ENCODE data around the gene SLMAP. TPM values are rescaled to one million over a fixed set of nuclear protein-coding genes. Genes with fewer than 3 reads are reported as not detected.

The SLMAP gene
- total RNA-seq, 2 donors from 2014 or later, result 33.8 to 55.6 TPM

DNA sequence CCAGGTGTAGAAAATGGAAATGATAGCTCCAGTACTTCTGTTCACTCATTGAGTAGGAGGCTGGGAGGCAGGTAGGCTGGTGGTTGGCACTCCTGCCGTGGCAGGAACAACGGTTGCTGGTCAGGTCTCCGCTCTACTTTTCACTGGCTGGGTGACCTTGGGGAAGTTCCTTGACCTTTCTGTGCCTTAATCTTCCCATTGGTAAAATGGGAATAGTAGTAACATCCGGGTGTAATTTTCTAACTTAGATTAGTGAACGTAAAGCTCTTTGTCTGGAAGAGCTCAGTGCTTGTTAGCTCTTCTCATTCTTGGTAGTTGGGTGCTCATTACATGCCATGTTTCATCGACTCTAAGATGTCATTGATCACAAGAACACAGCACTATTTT is 206.3 kb downstream of the SLMAP start:
- Mint-ChIP-seq H3K4me1 (peaks cover 3% of the 10 kb centered on the region), H3K27ac (no peak overlapping the region), H3K4me3 (no peak overlapping the region), H3K36me3 (ENCODE audit: low read depth) (no peaks in the 10 kb centered on the region), H3K9me3 (no peaks in the 10 kb centered on the region), H3K27me3 (no peaks in the 10 kb centered on the region)
- ATAC-seq (replicated peaks), result no peak

DNA sequence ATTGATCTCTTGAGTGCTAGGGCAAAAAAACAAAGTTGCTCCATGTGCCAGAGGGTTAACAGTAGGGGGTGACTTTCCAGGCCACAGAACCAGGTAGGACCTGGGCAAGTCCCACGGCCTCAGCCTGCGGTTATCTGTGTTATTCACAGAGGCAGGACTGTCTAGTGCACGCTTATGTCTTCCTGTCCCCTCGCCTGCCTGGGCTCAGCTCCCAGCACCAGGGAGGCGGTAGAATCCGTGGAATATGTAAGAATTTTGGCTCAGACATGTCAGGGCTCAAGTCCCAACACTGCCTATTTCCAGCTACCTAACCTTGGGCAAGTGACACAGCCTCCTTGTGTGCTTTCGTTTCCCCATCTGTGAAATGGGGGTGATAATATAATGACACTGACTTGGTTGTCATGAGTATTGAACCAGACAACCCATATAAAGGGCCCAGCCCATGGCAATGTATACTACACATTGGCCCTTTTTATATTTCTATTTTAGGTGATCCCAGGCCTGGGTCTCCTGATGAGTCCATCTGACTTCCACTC is 207.8 kb downstream of the SLMAP start:
- no peak overlapping the region for H3K27ac Mint-ChIP-seq
- ATAC-seq (replicated peaks), result no peak
- H3K4me1 Mint-ChIP-seq, result peaks cover 5% of the 10 kb centered on the region
- no peak overlapping the region for H3K4me3 Mint-ChIP-seq
- no peaks in the 10 kb centered on the region for H3K36me3 Mint-ChIP-seq (ENCODE audit: low read depth)
- no peaks in the 10 kb centered on the region for H3K9me3 Mint-ChIP-seq
- no peaks in the 10 kb centered on the region for H3K27me3 Mint-ChIP-seq

DNA sequence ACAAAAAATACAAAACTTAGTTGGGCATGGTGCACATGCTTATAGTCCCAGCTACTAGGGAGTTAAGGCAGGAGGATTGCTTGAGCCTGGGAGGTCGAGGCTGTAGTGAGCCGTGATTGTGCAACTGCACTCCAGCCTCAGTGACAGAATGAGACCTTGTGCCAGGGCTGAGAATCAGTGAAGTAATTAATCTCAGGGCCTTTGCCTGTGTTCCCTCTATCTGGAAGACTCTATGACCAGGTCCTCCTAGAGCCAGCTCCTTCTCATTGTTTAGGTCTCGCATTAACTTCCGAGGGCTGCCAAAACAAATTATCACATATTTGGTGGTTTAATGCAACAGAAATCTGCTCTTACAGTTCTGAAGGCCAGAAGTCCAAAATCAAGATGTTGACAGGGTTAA is 210.7 kb downstream of the SLMAP start:
- Mint-ChIP-seq H3K9me3 (no peaks in the 10 kb centered on the region), H3K27me3 (no peaks in the 10 kb centered on the region), H3K36me3 (ENCODE audit: low read depth) (no peaks in the 10 kb centered on the region), H3K4me1 (peaks cover 8% of the 10 kb centered on the region), H3K27ac (no peak overlapping the region), H3K4me3 (no peak overlapping the region)
- no peak for ATAC-seq (replicated peaks)

DNA sequence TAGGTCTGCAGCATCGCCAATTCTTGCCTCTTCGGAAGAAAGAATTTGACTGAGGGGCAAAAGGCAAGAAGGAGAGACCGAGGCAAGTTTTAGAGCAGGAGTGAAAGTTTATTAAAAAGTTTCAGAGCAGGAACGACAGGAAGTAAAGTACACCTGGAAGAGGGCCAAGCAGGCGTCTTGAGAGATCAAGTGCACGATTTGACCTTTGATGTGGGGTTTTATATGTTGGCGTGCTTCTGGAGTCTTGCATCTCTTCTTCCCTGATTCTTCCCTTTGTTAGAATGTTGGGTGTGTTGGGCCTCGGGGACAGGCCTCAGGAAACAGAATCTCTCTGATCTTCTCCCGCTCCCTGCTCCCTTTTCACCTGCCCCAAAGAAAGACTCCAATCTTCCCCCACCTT is 211.5 kb downstream of the SLMAP start:
- no peaks in the 10 kb centered on the region for H3K9me3 Mint-ChIP-seq
- H3K4me3 Mint-ChIP-seq, result no peak overlapping the region
- no peaks in the 10 kb centered on the region for H3K36me3 Mint-ChIP-seq (ENCODE audit: low read depth)
- H3K27ac Mint-ChIP-seq, result no peak overlapping the region
- no peaks in the 10 kb centered on the region for H3K27me3 Mint-ChIP-seq
- peaks cover 9% of the 10 kb centered on the region for H3K4me1 Mint-ChIP-seq
- ATAC-seq (replicated peaks), result no peak

DNA sequence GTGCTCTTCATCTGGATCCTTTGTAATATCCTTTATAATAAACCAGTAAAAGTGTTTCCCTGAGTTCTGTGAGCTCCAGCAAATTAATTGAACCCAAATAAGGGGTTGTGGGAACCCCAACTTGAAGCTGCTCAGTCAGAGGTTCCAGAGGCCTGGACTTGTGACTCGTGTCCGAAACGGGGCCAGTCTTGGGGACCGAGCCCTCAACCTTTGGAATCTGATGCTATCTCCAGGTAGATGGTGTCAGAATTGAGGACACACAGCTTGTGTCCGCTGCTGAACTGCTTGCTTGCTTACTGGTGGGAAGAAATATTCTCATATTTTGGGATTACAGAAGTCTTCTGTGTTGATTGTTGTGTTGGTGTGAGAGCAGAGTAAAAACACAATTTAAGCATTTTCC is 212.4 kb downstream of the SLMAP start:
- Mint-ChIP-seq H3K27me3 (no peaks in the 10 kb centered on the region), H3K4me3 (no peak overlapping the region)
- no peak for ATAC-seq (replicated peaks)

DNA sequence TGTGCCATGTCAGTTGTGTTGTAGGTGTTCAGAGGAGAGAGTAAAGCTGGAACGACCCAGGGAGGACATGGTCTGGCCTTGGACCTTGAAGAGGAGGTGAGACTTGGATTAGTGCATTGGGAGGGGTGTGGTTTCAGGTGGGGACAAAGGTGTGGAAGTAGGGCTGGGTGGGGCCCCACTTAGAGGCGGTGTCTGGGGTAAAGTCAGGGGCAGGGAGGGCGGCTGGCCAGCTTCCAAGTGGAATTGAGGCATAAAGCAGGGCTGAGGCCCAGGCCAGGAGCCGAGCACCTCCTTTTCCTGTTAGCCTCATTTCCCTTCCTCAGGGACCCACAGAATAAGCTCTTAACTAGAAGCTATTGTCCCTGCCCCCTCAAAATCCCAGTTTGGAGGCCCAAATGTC is 215.9 kb downstream of the SLMAP start:
- no peaks in the 10 kb centered on the region for H3K36me3 Mint-ChIP-seq (ENCODE audit: low read depth)
- no peaks in the 10 kb centered on the region for H3K9me3 Mint-ChIP-seq
- H3K27me3 Mint-ChIP-seq, result no peaks in the 10 kb centered on the region
- no peak overlapping the region for H3K4me3 Mint-ChIP-seq
- H3K4me1 Mint-ChIP-seq, result peaks cover 9% of the 10 kb centered on the region
- H3K27ac Mint-ChIP-seq, result no peak overlapping the region
- ATAC-seq (replicated peaks), result no peak

More for the DNA sequence above, 212.4 kb downstream of the SLMAP start:
- H3K9me3 Mint-ChIP-seq, result no peaks in the 10 kb centered on the region
- peaks cover 9% of the 10 kb centered on the region for H3K4me1 Mint-ChIP-seq
- H3K36me3 Mint-ChIP-seq (ENCODE audit: low read depth), result no peaks in the 10 kb centered on the region
- H3K27ac Mint-ChIP-seq, result no peak overlapping the region

DNA sequence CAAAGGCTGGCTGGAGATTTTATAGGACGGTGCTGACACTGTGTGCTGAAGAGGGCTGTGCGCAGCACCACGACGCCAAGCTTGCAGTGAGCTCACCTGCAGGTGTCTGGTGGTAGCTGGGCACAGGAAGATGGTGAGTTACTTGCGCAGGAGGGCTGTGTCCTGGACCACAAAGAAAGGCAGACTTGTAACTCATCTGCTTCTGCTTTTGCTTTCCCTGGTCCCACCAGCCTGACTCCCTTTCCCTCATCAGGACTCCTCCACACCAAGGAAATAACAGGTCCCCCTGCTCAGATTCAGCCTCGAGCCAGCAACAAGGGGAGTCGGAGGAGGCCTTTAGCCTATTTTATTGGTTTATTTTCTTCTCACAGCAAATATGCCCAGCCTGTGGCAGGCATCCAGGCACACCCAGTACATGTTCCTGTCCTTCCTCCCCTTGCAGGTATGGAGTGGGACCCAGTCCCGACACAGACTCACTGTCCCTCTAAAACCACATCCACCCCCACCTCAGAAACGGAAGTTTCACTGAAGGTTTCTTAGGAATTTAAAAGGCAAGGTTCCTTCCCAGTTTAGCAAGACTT is 216.5 kb downstream of the SLMAP start:
- Mint-ChIP-seq H3K36me3 (ENCODE audit: low read depth) (no peaks in the 10 kb centered on the region), H3K27me3 (no peaks in the 10 kb centered on the region), H3K27ac (no peak overlapping the region), H3K4me1 (peaks cover 5% of the 10 kb centered on the region), H3K9me3 (no peaks in the 10 kb centered on the region), H3K4me3 (no peak overlapping the region)
- ATAC-seq (replicated peaks), result no peak

DNA sequence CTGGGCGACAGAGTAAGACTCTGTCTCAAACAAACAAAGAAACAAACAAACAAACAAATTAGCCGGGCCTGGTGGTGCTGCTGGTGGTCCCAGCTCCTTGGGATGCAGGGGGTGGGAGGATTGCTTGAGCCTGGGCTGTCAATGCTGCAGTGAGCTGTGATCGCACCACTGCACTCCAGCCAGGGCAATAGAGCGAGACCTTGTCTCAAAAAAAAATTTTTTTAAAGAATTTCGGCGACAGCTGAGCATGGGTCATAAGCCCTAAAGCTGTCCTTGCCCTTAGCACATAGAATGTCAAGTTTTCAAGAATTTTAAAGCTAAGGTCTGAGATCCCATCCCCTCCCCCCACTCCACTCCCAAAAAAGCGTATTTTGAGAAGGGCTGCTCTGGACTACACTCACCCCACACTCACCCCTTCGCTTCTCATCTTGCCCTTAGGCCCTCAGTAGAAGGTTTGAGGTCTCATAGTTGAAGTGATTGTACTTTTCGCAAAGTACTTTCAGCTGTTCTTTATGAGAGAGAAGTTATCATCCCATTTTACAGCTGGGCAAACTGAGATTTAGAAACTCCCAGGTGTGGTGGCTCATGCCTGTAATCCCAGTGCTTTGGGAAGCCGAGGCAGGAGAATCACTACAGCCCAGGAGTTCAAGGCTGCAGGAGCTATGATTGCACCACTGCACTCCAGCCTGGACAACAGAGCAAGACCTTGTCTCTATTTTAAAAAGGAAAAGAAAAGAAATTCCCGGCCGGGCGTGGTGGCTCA is 217.8 kb downstream of the SLMAP start:
- no peak for ATAC-seq (replicated peaks)
- Mint-ChIP-seq H3K4me1 (peaks cover 4% of the 10 kb centered on the region), H3K27me3 (no peaks in the 10 kb centered on the region), H3K36me3 (ENCODE audit: low read depth) (no peaks in the 10 kb centered on the region), H3K9me3 (no peaks in the 10 kb centered on the region), H3K4me3 (no peak overlapping the region), H3K27ac (no peak overlapping the region)

DNA sequence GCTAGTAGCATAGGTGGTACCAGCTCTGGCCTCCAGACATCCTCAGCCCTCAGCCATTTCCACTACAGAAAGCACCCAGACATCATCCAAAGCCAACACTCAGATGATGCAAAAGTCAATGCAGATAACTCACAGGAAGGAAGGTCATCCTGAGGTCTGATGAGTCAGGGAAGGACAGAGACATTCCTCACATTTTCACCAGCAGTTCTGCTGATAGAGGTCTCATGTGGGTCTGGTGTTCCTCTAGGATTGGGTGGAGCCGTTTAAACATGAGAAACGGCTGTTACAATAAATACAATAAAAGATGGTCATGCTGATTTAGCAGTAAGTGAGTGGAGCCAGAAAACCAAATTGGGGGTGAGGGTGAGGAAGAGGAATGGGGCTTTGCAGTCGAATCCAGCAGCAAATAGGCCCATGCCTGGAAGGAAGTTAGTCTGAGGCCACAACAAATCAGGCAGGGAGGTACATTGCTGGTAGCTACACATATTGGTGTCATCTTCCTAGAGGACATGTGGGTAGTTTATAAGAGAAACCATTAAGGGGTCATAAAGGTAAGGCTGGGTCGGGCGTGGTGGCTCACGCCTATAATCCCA is 218.8 kb downstream of the SLMAP start:
- Mint-ChIP-seq H3K9me3 (no peaks in the 10 kb centered on the region), H3K27me3 (no peaks in the 10 kb centered on the region), H3K4me3 (no peak overlapping the region), H3K36me3 (ENCODE audit: low read depth) (no peaks in the 10 kb centered on the region), H3K4me1 (peaks cover 4% of the 10 kb centered on the region), H3K27ac (no peak overlapping the region)
- no peak for ATAC-seq (replicated peaks)

DNA sequence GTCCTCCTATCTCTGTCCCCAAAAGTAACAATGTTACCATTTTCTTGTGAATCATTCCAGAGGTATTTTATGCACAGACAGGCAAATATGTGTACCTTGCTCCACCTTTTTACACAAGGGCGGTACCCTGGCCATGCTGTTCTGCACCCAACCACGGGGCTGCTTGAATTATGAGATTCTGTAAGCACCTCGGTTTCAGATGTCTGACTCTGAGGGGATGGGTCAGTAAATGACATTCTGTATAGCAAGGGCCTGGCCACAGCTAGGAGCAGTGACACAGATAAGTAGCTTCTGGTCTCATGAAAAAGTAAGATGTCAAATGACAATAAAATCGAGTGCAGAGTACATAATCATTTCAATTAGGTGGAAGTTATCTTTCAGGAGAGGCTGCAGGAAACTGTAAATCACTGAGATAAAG is 221.7 kb downstream of the SLMAP start:
- Mint-ChIP-seq H3K9me3 (no peaks in the 10 kb centered on the region), H3K4me3 (no peak overlapping the region), H3K4me1 (peaks cover 4% of the 10 kb centered on the region), H3K27me3 (no peaks in the 10 kb centered on the region), H3K36me3 (ENCODE audit: low read depth) (no peaks in the 10 kb centered on the region), H3K27ac (no peak overlapping the region)
- ATAC-seq (replicated peaks), result no peak

DNA sequence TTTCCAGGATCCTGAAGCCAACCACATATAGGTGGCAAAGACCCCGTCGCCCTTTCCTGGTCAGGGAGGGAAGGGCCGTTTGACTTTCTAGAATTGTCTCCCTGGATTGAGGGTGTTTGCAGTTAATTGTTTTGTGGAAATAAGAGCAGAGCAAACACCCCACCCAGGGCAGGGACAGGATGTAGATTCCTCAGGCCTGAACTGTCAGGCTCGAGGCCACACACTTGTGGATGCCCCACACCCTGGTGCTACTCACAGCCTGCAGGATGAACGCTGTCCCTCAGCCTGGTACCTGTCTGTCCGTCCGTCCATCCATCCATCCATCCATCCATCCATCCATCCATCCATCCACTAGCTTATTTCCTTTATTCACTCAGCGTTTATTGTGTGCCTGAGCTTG is 222.2 kb downstream of the SLMAP start:
- H3K27me3 Mint-ChIP-seq, result no peaks in the 10 kb centered on the region
- ATAC-seq (replicated peaks), result no peak
- no peak overlapping the region for H3K4me3 Mint-ChIP-seq
- H3K27ac Mint-ChIP-seq, result no peak overlapping the region
- no peaks in the 10 kb centered on the region for H3K36me3 Mint-ChIP-seq (ENCODE audit: low read depth)
- H3K9me3 Mint-ChIP-seq, result no peaks in the 10 kb centered on the region
- H3K4me1 Mint-ChIP-seq, result peaks cover 7% of the 10 kb centered on the region

Other genes with a start within 250 kb of the SLMAP start
- under 1 TPM in 1 of 2 donors, not detected in 1; 0.08 TPM for gene DNAH12, start 212.0 kb upstream of the SLMAP start, total RNA-seq
- gene PDE12, start 200.0 kb upstream of the SLMAP start, total RNA-seq, result 10 to 100 TPM; 20.8 to 31.4 TPM
- gene ARF4, start 159.0 kb upstream of the SLMAP start, total RNA-seq, result 10 to 100 TPM; 52.1 to 67.4 TPM
- gene DENND6A, start 63.2 kb upstream of the SLMAP start, total RNA-seq, result 10 to 100 TPM; 17.1 to 18.3 TPM